Measurements from ENCODE around the gene ZNF618. TPM values are rescaled to one million over a fixed set of nuclear protein-coding genes. Genes with fewer than 3 reads are reported as not detected.

The ZNF618 gene
- polyA plus RNA-seq, 1 of the 3 experiments (the other 2 are of a cell fraction) = 6.2 TPM

DNA sequence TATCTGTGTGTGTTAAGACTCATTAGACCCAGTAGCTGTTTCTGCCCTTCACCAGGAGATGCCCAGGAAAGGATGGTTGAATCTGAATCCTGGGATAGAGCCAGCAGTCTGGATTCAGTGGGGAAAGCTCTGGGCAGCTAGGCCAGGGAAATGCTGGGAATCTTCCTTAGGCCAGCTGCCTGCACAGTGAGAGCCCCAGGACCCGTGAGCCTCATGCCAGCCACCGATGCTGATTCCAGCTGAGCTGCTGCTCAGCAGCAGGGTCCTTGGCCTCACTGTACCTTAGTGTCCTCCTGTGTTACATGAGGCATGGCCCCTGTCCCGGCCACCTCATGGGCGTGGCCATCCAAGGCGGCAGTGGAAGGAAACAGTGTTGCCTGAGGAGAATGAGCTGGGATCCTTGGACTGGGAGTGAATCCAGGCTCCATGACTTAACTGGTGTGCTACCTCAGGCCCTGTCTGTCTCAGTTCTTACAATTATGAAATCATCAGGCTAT lies 114.9 kb downstream of the ZNF618 start (continued):
- TF ChIP-seq NRF1 (IDR thresholded peaks at IDR 0.05; ENCODE audit: low read depth, low read length) (no peak), POLR2AphosphoS5 (IDR thresholded peaks at IDR 0.05; ENCODE audit: low read depth, low read length) (no peak), EP300 (IDR thresholded peaks at IDR 0.05; ENCODE audit: borderline replicate concordance in 1 of 2, low read depth in 1 of 2, low read length in 1 of 2) (no peak)

DNA sequence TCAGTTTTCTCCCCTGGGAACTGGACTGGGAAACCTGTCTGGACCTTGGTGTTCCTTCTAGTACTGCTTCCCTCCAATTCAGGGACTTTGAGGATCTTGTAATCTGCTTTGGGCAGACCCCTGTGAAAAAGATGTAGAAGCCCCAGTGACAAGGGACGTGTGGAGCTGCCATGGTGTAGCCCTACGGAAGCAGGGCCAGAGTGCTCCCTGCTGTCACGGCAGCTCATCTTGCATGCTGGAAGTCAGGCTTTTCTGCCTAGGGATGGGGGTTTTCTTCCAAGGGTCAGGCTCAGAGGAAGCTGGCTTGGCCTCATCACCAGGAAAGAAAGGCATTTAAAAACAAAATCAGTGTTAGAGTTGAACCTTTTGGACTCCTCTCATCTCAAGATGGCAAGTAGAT lies 115.6 kb downstream of the ZNF618 start:
- H4K20me1 ChIP-seq (ENCODE audit: insufficient read depth) = peaks cover 34% of the 10 kb centered on the region
- TF ChIP-seq, protein P1, sequence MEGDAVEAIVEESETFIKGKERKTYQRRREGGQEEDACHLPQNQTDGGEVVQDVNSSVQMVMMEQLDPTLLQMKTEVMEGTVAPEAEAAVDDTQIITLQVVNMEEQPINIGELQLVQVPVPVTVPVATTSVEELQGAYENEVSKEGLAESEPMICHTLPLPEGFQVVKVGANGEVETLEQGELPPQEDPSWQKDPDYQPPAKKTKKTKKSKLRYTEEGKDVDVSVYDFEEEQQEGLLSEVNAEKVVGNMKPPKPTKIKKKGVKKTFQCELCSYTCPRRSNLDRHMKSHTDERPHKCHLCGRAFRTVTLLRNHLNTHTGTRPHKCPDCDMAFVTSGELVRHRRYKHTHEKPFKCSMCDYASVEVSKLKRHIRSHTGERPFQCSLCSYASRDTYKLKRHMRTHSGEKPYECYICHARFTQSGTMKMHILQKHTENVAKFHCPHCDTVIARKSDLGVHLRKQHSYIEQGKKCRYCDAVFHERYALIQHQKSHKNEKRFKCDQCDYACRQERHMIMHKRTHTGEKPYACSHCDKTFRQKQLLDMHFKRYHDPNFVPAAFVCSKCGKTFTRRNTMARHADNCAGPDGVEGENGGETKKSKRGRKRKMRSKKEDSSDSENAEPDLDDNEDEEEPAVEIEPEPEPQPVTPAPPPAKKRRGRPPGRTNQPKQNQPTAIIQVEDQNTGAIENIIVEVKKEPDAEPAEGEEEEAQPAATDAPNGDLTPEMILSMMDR (IDR thresholded peaks at IDR 0.05) = no peak
- TF ChIP-seq, protein P2, sequence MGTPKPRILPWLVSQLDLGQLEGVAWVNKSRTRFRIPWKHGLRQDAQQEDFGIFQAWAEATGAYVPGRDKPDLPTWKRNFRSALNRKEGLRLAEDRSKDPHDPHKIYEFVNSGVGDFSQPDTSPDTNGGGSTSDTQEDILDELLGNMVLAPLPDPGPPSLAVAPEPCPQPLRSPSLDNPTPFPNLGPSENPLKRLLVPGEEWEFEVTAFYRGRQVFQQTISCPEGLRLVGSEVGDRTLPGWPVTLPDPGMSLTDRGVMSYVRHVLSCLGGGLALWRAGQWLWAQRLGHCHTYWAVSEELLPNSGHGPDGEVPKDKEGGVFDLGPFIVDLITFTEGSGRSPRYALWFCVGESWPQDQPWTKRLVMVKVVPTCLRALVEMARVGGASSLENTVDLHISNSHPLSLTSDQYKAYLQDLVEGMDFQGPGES (IDR thresholded peaks at IDR 0.05; ENCODE audit: low read depth, low read length) = no peak
- TF ChIP-seq FOXM1 (IDR thresholded peaks at IDR 0.05; ENCODE audit: low read depth) = no peak
- TF ChIP-seq FOSL2 (IDR thresholded peaks at IDR 0.05; ENCODE audit: borderline replicate concordance, low read depth) = no peak
- no peak for TF ChIP-seq NRF1 (IDR thresholded peaks at IDR 0.05; ENCODE audit: low read depth, low read length)
- TF ChIP-seq, protein P3, sequence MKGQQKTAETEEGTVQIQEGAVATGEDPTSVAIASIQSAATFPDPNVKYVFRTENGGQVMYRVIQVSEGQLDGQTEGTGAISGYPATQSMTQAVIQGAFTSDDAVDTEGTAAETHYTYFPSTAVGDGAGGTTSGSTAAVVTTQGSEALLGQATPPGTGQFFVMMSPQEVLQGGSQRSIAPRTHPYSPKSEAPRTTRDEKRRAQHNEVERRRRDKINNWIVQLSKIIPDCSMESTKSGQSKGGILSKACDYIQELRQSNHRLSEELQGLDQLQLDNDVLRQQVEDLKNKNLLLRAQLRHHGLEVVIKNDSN (IDR thresholded peaks at IDR 0.05; ENCODE audit: borderline replicate concordance, low read depth) = no peak
- TF ChIP-seq, protein P4, sequence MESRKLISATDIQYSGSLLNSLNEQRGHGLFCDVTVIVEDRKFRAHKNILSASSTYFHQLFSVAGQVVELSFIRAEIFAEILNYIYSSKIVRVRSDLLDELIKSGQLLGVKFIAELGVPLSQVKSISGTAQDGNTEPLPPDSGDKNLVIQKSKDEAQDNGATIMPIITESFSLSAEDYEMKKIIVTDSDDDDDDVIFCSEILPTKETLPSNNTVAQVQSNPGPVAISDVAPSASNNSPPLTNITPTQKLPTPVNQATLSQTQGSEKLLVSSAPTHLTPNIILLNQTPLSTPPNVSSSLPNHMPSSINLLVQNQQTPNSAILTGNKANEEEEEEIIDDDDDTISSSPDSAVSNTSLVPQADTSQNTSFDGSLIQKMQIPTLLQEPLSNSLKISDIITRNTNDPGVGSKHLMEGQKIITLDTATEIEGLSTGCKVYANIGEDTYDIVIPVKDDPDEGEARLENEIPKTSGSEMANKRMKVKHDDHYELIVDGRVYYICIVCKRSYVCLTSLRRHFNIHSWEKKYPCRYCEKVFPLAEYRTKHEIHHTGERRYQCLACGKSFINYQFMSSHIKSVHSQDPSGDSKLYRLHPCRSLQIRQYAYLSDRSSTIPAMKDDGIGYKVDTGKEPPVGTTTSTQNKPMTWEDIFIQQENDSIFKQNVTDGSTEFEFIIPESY (IDR thresholded peaks at IDR 0.05; ENCODE audit: borderline replicate concordance, low read depth) = no peak
- no peak for TF ChIP-seq YY1 (IDR thresholded peaks at IDR 0.05; ENCODE audit: low read depth)
- TF ChIP-seq, protein P5, sequence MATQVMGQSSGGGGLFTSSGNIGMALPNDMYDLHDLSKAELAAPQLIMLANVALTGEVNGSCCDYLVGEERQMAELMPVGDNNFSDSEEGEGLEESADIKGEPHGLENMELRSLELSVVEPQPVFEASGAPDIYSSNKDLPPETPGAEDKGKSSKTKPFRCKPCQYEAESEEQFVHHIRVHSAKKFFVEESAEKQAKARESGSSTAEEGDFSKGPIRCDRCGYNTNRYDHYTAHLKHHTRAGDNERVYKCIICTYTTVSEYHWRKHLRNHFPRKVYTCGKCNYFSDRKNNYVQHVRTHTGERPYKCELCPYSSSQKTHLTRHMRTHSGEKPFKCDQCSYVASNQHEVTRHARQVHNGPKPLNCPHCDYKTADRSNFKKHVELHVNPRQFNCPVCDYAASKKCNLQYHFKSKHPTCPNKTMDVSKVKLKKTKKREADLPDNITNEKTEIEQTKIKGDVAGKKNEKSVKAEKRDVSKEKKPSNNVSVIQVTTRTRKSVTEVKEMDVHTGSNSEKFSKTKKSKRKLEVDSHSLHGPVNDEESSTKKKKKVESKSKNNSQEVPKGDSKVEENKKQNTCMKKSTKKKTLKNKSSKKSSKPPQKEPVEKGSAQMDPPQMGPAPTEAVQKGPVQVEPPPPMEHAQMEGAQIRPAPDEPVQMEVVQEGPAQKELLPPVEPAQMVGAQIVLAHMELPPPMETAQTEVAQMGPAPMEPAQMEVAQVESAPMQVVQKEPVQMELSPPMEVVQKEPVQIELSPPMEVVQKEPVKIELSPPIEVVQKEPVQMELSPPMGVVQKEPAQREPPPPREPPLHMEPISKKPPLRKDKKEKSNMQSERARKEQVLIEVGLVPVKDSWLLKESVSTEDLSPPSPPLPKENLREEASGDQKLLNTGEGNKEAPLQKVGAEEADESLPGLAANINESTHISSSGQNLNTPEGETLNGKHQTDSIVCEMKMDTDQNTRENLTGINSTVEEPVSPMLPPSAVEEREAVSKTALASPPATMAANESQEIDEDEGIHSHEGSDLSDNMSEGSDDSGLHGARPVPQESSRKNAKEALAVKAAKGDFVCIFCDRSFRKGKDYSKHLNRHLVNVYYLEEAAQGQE (IDR thresholded peaks at IDR 0.05; ENCODE audit: low read depth, low read length) = no peak
- TF ChIP-seq FOXJ3 (CRISPR knock-in tag; IDR thresholded peaks at IDR 0.05) = no peak
- no peak for TF ChIP-seq GATA2 (CRISPR knock-in tag; IDR thresholded peaks at IDR 0.05)
- no peak for TF ChIP-seq EZH2phosphoT487 (IDR thresholded peaks at IDR 0.05; ENCODE audit: borderline replicate concordance, low read depth)
- no peak for TF ChIP-seq MEF2A (IDR thresholded peaks at IDR 0.05; ENCODE audit: borderline replicate concordance, low read depth)

More for the DNA sequence above, 115.6 kb downstream of the ZNF618 start:
- H3K27ac ChIP-seq (ENCODE audit: low read depth in 2 of 2, low read length in 1 of 2) = peak overlapping the region in 1 of 2 experiments; percentile 69; a peak in 2 of 4 replicates
- H3K4me2 ChIP-seq = no peak overlapping the region
- DNase-seq = no peak
- H3K36me3 ChIP-seq (replicated peaks in 1 of 2; ENCODE audit: control insufficient read depth in 1 of 2, insufficient read depth in 2 of 2, low read length in 1 of 2) = peaks cover 14 to 16% of the 10 kb centered on the region in 2 experiments
- no peak overlapping the region for H3K9ac ChIP-seq
- H3K4me3 ChIP-seq (ENCODE audit: low read depth in 2 of 2, low read length in 1 of 2) = no peak overlapping the region
- H3F3A ChIP-seq (replicated peaks; ENCODE audit: insufficient read depth) = no peaks in the 10 kb centered on the region
- no peaks in the 10 kb centered on the region for H3K9me2 ChIP-seq
- 100% methylated on average over 2 of the region's 3 CpGs for WGBS (ENCODE audit: low lambda C conversion rate)
- no peaks in the 10 kb centered on the region; the same call in 1 of the 2 replicates for H3K79me2 ChIP-seq (ENCODE audit: insufficient read depth)
- no peak overlapping the region for H2AFZ ChIP-seq (ENCODE audit: low read depth)
- no peaks in the 10 kb centered on the region for H3K27me3 ChIP-seq (ENCODE audit: insufficient read depth)
- no peaks in the 10 kb centered on the region for H3K9me3 ChIP-seq
- CTCF ChIA-PET = interaction anchor here (0.8 to 1.6 kb wide), 5 partner anchors 9 to 184 kb away, joined by 3 to 4 read pairs (median 4); no protein-coding TSS in a partner anchor
- POLR2A ChIA-PET = no interaction called here
- peaks cover 16 to 65% of the 10 kb centered on the region in 2 experiments; a peak in 3 of 4 replicates for H3K4me1 ChIP-seq (ENCODE audit: control insufficient read depth in 1 of 2, insufficient read depth in 2 of 2, low read depth in 1 of 2, low read length in 1 of 2)
